Skeletal muscle tissue (tissue), 4 donors: Measurements from ENCODE around the gene CATSPER4. TPM values are rescaled to one million over a fixed set of nuclear protein-coding genes. Genes with fewer than 3 reads are reported as not detected.

Source experiments
- H3K27ac ChIP-seq: one replicate; pipeline ENCODE4 v1.7.0; 2013; ENCODE audit warnings: mild to moderate bottlenecking, low read depth, low read length, inconsistent platforms
- H3K27me3 ChIP-seq, 3 donors: one replicate each; pipeline ENCODE4 v1.7.0; 2013; ENCODE audit warnings: low read length in 3 of 3; ENCODE audit not compliant: control insufficient read depth in 3 of 3, insufficient read depth in 3 of 3
- H3K36me3 ChIP-seq, 3 donors: one replicate each; pipeline ENCODE4 v1.7.0; 2013; ENCODE audit warnings: low read length in 3 of 3; ENCODE audit not compliant: control insufficient read depth in 3 of 3, insufficient read depth in 3 of 3
- H3K4me1 ChIP-seq, 3 donors: one replicate each; pipeline ENCODE4 v1.7.0; 2013; ENCODE audit warnings: low read length in 3 of 3, mild to moderate bottlenecking in 3 of 3; ENCODE audit not compliant: control insufficient read depth in 3 of 3, insufficient read depth in 3 of 3
- H3K4me3 ChIP-seq, 3 donors: one replicate each; pipeline ENCODE4 v1.7.0; 2013; ENCODE audit warnings: low read length in 3 of 3
- H3K9ac ChIP-seq, 3 donors: one replicate each; pipeline ENCODE4 v1.7.0; 2013; ENCODE audit warnings: low read length in 3 of 3, mild to moderate bottlenecking in 3 of 3, moderate library complexity in 2 of 3, low read depth in 1 of 3
- H3K9me3 ChIP-seq, 3 donors: one replicate each; pipeline ENCODE4 v1.7.0; 2013; ENCODE audit warnings: low read length in 3 of 3; ENCODE audit not compliant: control insufficient read depth in 3 of 3
- total RNA-seq: library from RNA; depleted of rRNA; stranded (reverse); fragments of >200 nt; gene quantifications from one replicate; pipeline ENCODE4 v1.2.3, GENCODE V29; 2014
- donor health status: Osteomylitis.

Gene CATSPER4
- total RNA-seq, 1 donor from 2014 or later = not detected

DNA sequence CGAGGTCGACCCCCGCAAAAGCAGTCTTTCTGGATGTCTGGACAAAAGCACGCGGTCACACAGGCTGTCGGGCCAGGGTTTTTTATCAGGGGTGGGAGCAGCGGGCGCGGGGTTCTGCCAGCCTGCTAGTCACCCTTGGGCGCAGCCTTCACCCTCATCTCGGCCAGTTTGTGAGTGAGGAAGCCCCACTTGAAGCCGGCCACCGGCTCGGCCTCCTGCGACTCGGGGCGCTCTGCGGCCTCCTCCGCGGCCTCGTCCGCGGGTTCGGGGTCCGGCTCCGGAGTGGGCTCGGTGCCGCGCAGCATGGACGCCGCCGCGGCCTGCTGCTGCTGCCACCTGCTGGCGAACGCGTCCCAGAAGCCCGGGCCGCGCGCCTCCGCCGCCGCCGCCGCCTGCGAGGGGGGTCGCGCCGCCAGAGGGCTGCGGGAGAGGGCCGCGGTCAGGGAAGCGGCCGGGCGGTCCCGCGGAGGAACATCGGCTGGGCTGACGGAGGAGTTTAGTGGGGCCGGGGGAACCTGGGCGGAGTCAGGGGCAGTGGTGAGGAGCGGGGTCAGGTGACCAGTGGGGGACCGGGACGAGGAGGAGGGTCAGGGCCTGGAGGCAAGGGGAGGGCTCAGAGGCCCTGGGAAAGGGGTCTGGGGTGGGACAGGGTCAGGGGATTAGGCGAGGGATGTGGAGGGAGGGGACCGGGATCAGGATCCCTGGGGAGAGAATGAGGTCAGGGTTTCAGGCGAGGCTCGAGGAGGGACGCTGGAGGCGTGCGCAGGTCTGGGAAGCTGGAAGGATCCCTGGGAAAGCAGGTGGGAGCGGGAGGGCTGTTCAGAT lies 26.2 kb upstream of the CATSPER4 start:
- H3K36me3 ChIP-seq = no peaks in the 10 kb centered on the region
- H3K9ac ChIP-seq = peak overlapping the region in 2 of 3 donors; percentile 56 to 81
- peaks cover 20 to 34% (median 34%) of the 10 kb centered on the region in 3 donors for H3K4me1 ChIP-seq
- H3K27me3 ChIP-seq = no peaks in the 10 kb centered on the region
- no peak overlapping the region for H3K27ac ChIP-seq
- peak overlapping the region in 2 of 3 donors; percentile 46 to 64 for H3K4me3 ChIP-seq
- no peaks in the 10 kb centered on the region for H3K9me3 ChIP-seq

DNA sequence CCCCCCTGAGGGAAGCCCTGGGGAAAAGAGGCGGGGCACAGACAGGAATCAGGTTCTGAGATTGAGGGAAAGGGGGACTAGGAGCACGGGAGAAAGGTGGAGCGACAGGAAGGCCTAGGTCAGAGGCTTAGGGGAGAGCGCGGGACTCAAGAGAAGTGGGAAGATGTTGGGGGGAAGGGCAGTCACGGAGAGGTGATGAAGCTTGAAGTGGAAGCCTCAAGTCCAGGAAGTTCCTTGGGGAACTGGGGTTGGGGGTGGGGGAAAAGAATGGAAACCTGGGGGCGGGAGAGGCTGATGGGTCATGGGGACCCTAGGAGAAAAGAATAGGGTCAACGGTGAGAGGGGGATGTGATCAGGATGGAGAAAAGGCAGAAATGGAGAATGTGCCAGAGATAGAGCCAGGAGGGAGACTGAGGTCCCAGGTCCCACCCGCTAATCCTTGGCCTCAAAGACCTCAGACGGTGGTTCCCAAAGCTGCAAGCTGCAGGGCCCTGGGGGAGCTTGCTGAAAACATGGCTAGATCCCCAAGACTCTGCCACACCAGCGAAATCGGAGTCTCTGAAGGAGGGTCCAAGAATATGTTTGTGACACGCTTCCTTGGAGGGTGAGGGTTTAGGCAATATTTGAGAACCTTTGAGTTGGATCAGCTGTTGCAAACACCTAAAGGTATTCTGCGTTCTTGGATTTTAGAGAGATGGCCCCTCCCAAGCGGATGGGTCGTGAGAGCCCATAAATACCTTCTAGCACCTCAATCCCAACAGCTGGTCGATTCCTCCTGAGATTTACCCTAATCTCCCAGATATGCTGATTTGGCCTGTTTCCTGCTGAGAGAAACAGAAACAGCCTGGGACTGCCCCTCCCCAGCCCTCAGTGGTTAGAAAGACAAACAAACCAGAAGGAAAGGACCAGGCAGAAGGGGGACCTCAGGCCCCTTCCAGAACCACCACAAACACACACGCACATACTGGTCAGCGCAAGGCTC lies 25.2 kb upstream of the CATSPER4 start:
- Histone ChIP-seq H3K9ac (peak overlapping the region in 1 of 3 donors; percentile 81), H3K36me3 (no peaks in the 10 kb centered on the region), H3K27ac (no peak overlapping the region), H3K9me3 (no peaks in the 10 kb centered on the region), H3K4me1 (peaks cover 25 to 37% (median 32%) of the 10 kb centered on the region in 3 donors), H3K4me3 (peak overlapping the region in 1 of 3 donors; percentile 64), H3K27me3 (no peaks in the 10 kb centered on the region)

DNA sequence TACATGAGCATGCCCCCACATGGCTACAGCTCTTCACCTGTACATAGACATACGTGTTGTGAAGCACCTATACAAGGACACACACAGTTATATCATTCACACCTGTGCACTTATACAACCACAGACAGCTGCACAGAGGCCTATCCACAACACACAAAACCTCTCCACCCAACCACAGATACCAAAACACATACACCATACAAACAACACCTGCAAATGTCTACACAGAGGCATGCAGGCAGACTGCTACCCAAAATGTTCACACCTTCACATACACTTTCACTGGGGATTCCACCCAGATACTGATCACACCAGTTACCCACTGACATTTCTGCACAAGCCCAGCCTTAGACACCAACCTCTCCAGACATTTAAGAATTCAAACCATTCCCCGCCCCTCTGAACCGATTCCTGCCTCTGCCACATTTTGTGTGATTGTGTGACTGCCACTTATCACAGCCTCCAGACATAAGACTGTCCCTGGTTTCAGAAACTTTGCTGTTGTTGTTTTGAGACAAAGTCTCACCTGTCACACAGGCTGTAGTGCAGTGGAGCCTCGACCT lies 23.6 kb upstream of the CATSPER4 start:
- no peak overlapping the region for H3K27ac ChIP-seq
- peaks cover 0 to 9% (median 5%) of the 10 kb centered on the region in 3 donors for H3K36me3 ChIP-seq
- H3K9me3 ChIP-seq = no peaks in the 10 kb centered on the region
- no peak overlapping the region for H3K9ac ChIP-seq
- no peak overlapping the region for H3K4me3 ChIP-seq
- H3K4me1 ChIP-seq = peaks cover 34 to 40% (median 35%) of the 10 kb centered on the region in 3 donors
- H3K27me3 ChIP-seq = no peaks in the 10 kb centered on the region

DNA sequence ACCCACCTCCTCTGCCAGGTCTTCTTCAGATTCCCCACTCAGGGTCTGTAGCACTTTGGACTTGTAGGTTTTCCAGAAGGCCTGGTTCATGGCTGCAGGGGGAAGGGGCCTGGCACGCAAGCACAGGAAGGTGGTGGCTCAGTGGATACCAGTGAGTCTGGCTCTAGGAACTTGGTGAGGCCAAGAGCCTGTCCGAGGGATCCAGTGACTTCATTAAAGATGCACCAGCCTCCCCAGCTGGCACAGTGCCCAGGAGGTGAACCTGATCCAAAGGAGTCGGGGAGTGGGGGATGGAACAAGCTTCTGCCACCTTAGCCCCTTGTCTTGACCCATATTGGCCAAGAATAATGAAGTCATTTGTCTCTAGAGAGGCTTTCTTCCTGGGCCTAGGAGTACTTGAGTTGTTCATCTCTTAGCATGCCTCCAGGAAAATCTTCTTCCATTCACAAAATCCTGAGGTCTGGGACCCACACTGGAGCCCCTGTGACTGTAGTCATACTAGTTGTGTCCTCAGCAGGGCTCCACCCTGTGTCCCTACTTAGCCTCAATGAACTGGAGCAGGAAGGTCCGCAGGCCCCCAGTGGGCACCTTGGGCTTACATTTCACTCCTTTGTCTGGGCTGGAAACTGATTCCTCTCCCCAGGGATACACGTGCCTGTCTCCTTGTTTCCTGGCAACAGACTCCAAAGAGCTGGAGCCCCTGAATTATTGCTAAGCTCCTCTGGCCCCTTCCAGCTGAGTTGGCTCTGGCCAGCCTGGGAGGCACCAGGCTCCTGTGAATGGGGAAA lies 21.8 kb upstream of the CATSPER4 start, which contains the start of gene C1orf232:
Gene C1orf232, minus strand, starts transcription at position 554 of the 788 bp plus-strand sequence. Its CDS starts 464 bp downstream, at position 90.
- Histone ChIP-seq H3K9me3 (no peaks in the 10 kb centered on the region), H3K27me3 (no peaks in the 10 kb centered on the region), H3K4me1 (peaks cover 31 to 41% (median 34%) of the 10 kb centered on the region in 3 donors), H3K4me3 (peak within 1 kb of the TSS; percentile 74 to 91 (median 85)), H3K9ac (peak within 1 kb of the TSS; percentile 87 to 98 (median 94)), H3K36me3 (peaks cover 0 to 9% (median 5%) of the 10 kb centered on the region in 3 donors), H3K27ac (peak within 1 kb of the TSS; percentile 92)

DNA sequence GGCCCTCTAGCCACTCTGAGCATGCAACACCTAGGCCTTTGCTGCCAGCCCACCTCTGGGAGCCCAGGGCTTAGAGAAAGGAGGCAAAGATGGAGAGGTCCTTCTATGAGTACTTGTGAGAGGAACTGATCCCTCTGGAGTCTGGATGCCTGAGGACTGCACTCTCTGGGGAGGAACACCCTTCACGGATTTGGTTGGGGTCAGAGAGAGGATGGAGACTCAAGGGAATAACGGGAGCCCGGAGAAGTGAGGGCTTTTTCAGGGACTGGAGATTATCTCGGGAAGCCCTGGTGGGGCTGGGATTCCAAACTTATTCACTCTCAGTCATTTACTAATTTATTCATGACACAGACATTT lies 21.2 kb upstream of the CATSPER4 start:
- H3K9ac ChIP-seq = peak overlapping the region; percentile 51 to 98 (median 94)
- H3K4me1 ChIP-seq = peaks cover 26 to 37% (median 29%) of the 10 kb centered on the region in 3 donors
- H3K27me3 ChIP-seq = no peaks in the 10 kb centered on the region
- peak overlapping the region in 2 of 3 donors; percentile 74 to 91 for H3K4me3 ChIP-seq
- H3K36me3 ChIP-seq = peaks cover 0 to 9% (median 5%) of the 10 kb centered on the region in 3 donors
- no peaks in the 10 kb centered on the region for H3K9me3 ChIP-seq
- H3K27ac ChIP-seq = peak overlapping the region; percentile 92

DNA sequence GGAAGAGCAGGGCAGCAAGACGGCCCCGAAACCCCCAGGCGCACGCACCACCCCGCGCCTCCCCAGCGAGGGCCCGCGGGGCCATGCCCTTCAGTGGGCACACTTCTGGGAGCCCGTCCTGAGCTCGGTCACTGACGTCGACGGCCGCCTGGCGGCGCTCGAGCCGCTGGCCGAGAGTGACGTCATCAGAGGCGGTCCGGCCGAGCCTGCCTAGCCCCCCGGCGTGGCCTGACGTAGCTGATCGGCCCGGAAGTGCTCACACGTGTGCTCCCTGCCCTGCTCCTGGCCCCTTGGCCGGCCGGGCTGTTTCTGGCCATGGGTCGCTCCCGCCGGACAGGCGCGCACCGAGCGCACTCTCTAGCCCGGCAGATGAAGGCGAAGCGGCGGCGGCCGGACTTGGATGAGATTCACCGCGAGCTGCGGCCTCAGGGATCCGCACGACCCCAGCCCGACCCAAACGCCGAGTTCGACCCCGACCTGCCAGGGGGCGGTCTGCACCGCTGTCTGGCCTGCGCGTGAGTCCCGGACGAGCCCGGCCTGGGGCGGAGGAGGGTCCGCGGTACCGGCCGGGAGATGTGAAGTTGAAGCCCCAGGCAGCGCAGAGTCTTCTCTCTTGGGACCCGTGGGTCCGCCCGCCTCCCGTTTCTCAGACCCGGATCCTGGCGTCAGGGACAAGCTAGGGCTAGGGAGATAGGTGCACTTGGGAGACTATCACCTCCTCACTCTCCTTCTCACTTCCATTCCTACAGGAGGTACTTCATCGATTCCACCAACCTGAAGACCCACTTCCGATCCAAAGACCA lies 20.5 kb upstream of the CATSPER4 start, which contains the start of gene ZNF593:
Gene ZNF593, plus strand, starts transcription at position 240 of the 803 bp plus-strand sequence. Its CDS starts 76 bp downstream, at position 316.
- H3K9ac ChIP-seq = peak within 1 kb of the TSS; percentile 87 to 98 (median 94)
- H3K27ac ChIP-seq = peak within 1 kb of the TSS; percentile 92
- no peaks in the 10 kb centered on the region for H3K27me3 ChIP-seq
- peaks cover 24 to 32% (median 26%) of the 10 kb centered on the region in 3 donors for H3K4me1 ChIP-seq
- H3K9me3 ChIP-seq = no peaks in the 10 kb centered on the region
- H3K36me3 ChIP-seq = peaks cover 0 to 9% (median 5%) of the 10 kb centered on the region in 3 donors
- peak within 1 kb of the TSS; percentile 74 to 91 (median 85) for H3K4me3 ChIP-seq

DNA sequence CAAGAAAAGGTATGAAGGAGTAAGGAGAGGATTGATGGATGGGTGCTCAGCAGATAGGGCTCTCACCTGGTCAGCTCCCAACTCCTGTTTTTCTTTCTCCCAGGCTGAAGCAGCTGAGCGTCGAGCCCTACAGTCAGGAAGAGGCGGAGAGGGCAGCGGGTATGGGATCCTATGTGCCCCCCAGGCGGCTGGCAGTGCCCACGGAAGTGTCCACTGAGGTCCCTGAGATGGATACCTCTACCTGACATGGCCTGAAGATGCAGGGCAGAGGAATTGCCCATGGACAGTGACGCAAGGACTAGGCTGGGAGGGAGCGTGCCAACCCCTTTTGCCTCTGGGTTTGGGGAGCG lies 20.0 kb upstream of the CATSPER4 start:
- H3K9me3 ChIP-seq = no peaks in the 10 kb centered on the region
- H3K4me1 ChIP-seq = peaks cover 24 to 32% (median 26%) of the 10 kb centered on the region in 3 donors
- peak overlapping the region; percentile 87 to 98 (median 94) for H3K9ac ChIP-seq
- H3K36me3 ChIP-seq = peaks cover 0 to 9% (median 5%) of the 10 kb centered on the region in 3 donors
- H3K27me3 ChIP-seq = no peaks in the 10 kb centered on the region
- H3K27ac ChIP-seq = peak overlapping the region; percentile 92
- H3K4me3 ChIP-seq = peak overlapping the region; percentile 74 to 91 (median 85)
